MM.1S (cell line): ENCODE results near the gene AP2A2.

Experiments
- DNase-seq: peaks from one replicate; pipeline ENCODE4 v3.0.0-alpha.2; 2015
- H2AFZ ChIP-seq: fragments of 300-600 bp; sonication (generic); 2 replicates; pipeline ENCODE4 v1.6.0; 2016; ENCODE audit warnings: antibody characterized with exemption, low read length
- H3F3A ChIP-seq: fragments of 300-600 bp; sonication (generic); 2 replicates; pipeline ENCODE4 v1.6.1; 2016; ENCODE audit warnings: mild to moderate bottlenecking, antibody characterized with exemption, low read length, moderate library complexity, mixed read lengths; ENCODE audit not compliant: insufficient read depth
- H3K27ac ChIP-seq: fragments of 300-600 bp; sonication (generic); 2 replicates; pipeline ENCODE4 v1.5.1; 2016; ENCODE audit warnings: mild to moderate bottlenecking, low read length
- H3K27me3 ChIP-seq: fragments of 300-600 bp; sonication (generic); replicated peaks from 2 replicates; pipeline ENCODE4 v1.6.0; 2016; ENCODE audit warnings: low read length; ENCODE audit not compliant: insufficient read depth
- H3K36me3 ChIP-seq: fragments of 300-600 bp; sonication (generic); replicated peaks from 2 replicates; pipeline ENCODE4 v1.6.1; 2016; ENCODE audit warnings: mild to moderate bottlenecking, low read length, mixed read lengths; ENCODE audit not compliant: insufficient read depth
- H3K4me1 ChIP-seq: fragments of 300-600 bp; sonication (generic); 2 replicates; pipeline ENCODE4 v1.6.1; 2016; ENCODE audit warnings: low read length, mixed read lengths
- H3K4me2 ChIP-seq: fragments of 300-600 bp; sonication (generic); 2 replicates; pipeline ENCODE4 v1.6.0; 2016; ENCODE audit warnings: low read depth, low read length
- H3K4me3 ChIP-seq: fragments of 300-600 bp; sonication (generic); 2 replicates; pipeline ENCODE4 v1.5.1; 2016; ENCODE audit warnings: low read length, mixed read lengths
- H3K79me2 ChIP-seq: fragments of 300-600 bp; sonication (generic); 2 replicates; pipeline ENCODE4 v1.6.1; 2016; ENCODE audit warnings: mixed run types, low read length, mixed read lengths
- H3K9ac ChIP-seq: fragments of 300-600 bp; sonication (generic); 2 replicates; pipeline ENCODE4 v1.6.1; 2016; ENCODE audit warnings: low read length, mixed read lengths
- H3K9me2 ChIP-seq: fragments of 300-600 bp; sonication (generic); replicated peaks from 2 replicates; pipeline ENCODE4 v1.6.1; 2016; ENCODE audit warnings: mild to moderate bottlenecking, low read length, mixed read lengths; ENCODE audit not compliant: insufficient read depth
- H3K9me3 ChIP-seq: fragments of 300-600 bp; sonication (generic); replicated peaks from 2 replicates; pipeline ENCODE4 v1.6.1; 2016; ENCODE audit warnings: mild to moderate bottlenecking, low read length, mixed read lengths; ENCODE audit not compliant: insufficient read depth
- H4K20me1 ChIP-seq: fragments of 300-600 bp; sonication (generic); 2 replicates; pipeline ENCODE4 v1.6.1; 2016; ENCODE audit warnings: mild to moderate bottlenecking, low read length, moderate library complexity, mixed read lengths; ENCODE audit not compliant: insufficient read depth
- EZH2 ChIP-seq: fragments of 300-600 bp; sonication (generic); optimal IDR thresholded peaks from 2 replicates; pipeline ENCODE3; 2017; ENCODE audit warnings: low read depth, mild to moderate bottlenecking, antibody characterized with exemption, low read length, mixed read lengths
- EZH2phosphoT487 ChIP-seq: fragments of 300-600 bp; sonication (generic); IDR thresholded peaks from 2 replicates; pipeline ENCODE4 v1.6.1; 2018; ENCODE audit warnings: antibody characterized with exemption, low read length
- TF ChIP-seq, protein P1 (sequence below): fragments of 300-600 bp; sonication (generic); IDR thresholded peaks from 2 replicates; pipeline ENCODE4 v1.5.1; 2016; ENCODE audit warnings: antibody characterized with exemption, low read length, mixed read lengths

AP2A2 gene

DNA sequence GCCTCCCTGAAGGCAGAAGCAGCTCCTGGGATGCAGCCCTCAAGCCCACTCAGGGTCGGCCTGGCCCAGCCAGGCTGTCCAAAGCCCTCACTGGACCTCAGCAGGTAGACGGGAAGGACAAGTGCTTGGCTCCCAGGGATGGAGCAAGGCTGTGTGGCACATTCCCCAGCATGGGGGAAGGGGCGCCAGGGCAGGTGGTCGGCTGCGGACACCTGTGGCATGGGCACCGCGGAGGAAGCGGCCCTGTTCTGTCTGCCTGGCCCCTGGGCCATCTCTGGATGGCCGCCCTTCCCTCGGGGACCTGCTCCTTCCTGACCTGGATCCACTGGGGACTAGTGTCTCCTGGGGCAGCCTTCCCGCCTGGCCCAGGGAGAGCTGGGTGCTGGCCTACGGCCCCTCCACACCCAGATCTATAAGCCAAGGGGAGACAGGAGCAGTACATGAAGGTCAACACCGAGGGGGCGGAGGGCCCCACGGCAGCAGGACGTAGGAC, 41.0 kb upstream of the AP2A2 start:
- no peaks in the 10 kb centered on the region for H3F3A ChIP-seq
- no peaks in the 10 kb centered on the region for H3K36me3 ChIP-seq
- H3K27me3 ChIP-seq: no peaks in the 10 kb centered on the region
- H3K9me3 ChIP-seq: no peaks in the 10 kb centered on the region
- H3K4me1 ChIP-seq: no peaks in the 10 kb centered on the region
- H3K9me2 ChIP-seq: no peaks in the 10 kb centered on the region
- no peak overlapping the region for H3K4me2 ChIP-seq
- no peak for TF ChIP-seq EZH2
- TF ChIP-seq, protein P1, sequence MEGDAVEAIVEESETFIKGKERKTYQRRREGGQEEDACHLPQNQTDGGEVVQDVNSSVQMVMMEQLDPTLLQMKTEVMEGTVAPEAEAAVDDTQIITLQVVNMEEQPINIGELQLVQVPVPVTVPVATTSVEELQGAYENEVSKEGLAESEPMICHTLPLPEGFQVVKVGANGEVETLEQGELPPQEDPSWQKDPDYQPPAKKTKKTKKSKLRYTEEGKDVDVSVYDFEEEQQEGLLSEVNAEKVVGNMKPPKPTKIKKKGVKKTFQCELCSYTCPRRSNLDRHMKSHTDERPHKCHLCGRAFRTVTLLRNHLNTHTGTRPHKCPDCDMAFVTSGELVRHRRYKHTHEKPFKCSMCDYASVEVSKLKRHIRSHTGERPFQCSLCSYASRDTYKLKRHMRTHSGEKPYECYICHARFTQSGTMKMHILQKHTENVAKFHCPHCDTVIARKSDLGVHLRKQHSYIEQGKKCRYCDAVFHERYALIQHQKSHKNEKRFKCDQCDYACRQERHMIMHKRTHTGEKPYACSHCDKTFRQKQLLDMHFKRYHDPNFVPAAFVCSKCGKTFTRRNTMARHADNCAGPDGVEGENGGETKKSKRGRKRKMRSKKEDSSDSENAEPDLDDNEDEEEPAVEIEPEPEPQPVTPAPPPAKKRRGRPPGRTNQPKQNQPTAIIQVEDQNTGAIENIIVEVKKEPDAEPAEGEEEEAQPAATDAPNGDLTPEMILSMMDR: no peak
- no peak for TF ChIP-seq EZH2phosphoT487
- no peak overlapping the region for H3K4me3 ChIP-seq
- H4K20me1 ChIP-seq: no peaks in the 10 kb centered on the region
- DNase-seq: no peak
- H3K27ac ChIP-seq: no peak overlapping the region
- no peak overlapping the region for H3K9ac ChIP-seq
- no peaks in the 10 kb centered on the region for H3K79me2 ChIP-seq
- no peak overlapping the region for H2AFZ ChIP-seq

DNA sequence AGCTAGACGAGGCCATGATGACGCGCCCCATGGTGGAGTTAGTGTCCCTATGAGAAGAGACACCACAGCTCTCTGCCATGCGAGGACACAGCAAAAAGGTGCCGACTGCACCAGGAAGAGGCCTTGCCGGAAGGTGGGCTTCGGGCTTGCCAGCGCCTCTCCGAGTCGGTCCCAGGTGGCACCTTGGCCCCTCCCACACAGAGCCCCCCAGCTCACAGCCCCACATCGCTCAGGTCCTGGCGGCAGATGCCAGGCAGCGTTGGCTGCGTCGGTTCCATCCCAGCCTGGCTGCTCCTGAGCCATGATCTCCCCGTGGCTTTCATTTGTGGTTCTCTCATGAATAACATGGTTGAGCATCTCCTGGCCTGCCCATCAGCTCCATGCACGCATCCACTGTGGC, 39.1 kb upstream of the AP2A2 start:
- no peaks in the 10 kb centered on the region for H3K79me2 ChIP-seq
- TF ChIP-seq, protein P1: no peak
- TF ChIP-seq EZH2phosphoT487: no peak
- no peak for TF ChIP-seq EZH2
- no peak overlapping the region for H3K9ac ChIP-seq
- no peaks in the 10 kb centered on the region for H3K9me3 ChIP-seq
- no peak overlapping the region for H3K4me3 ChIP-seq
- H3K4me2 ChIP-seq: no peak overlapping the region
- H3K36me3 ChIP-seq: no peaks in the 10 kb centered on the region
- H3K27me3 ChIP-seq: no peaks in the 10 kb centered on the region
- H3K4me1 ChIP-seq: no peaks in the 10 kb centered on the region
- H4K20me1 ChIP-seq: no peaks in the 10 kb centered on the region
- H3K27ac ChIP-seq: no peak overlapping the region
- no peaks in the 10 kb centered on the region for H3K9me2 ChIP-seq
- H3F3A ChIP-seq: no peaks in the 10 kb centered on the region
- no peak for DNase-seq
- no peak overlapping the region for H2AFZ ChIP-seq

DNA sequence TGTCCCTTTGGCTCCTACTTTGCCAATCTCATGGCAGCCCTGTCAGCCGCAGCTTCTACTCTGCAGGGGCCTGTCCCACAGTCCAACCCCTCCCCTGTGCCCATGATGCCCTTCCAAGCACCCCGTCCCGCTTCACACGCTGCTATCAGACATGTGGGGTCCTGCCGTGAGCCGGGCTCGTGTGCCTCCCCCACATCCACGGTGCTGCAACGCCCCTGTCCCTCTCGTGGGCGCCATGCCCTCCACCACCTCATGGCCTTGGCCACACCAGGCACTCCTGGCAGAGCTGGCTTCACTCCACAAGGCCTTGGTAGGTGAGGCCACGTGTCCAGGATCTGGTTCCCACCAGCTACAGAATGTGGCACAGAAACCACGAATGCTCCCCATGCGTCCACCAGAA, 38.1 kb upstream of the AP2A2 start:
- Histone ChIP-seq H4K20me1 (no peaks in the 10 kb centered on the region), H3K9me2 (no peaks in the 10 kb centered on the region), H3K9ac (no peak overlapping the region), H3K4me2 (no peak overlapping the region), H3F3A (no peaks in the 10 kb centered on the region), H3K4me3 (no peak overlapping the region), H3K36me3 (no peaks in the 10 kb centered on the region), H3K27me3 (no peaks in the 10 kb centered on the region), H3K9me3 (no peaks in the 10 kb centered on the region), H3K27ac (no peak overlapping the region), H2AFZ (no peak overlapping the region), H3K79me2 (no peaks in the 10 kb centered on the region), H3K4me1 (no peaks in the 10 kb centered on the region)
- DNase-seq: no peak
- TF ChIP-seq EZH2: no peak
- TF ChIP-seq EZH2phosphoT487: no peak
- TF ChIP-seq, protein P1: no peak
